K562 (cell line): ENCODE results near the gene PFKFB2. TPM values are rescaled to one million over a fixed set of nuclear protein-coding genes. Genes with fewer than 3 reads are reported as not detected.
A peak's percentile ranks its signal among the peaks of the same experiment; 100 is the strongest.

Source experiments
- BCLAF1 ChIP-seq, 2 experiments: fragments of 450-650 bp in 1 of 2; IDR thresholded peaks; 2 replicates each; pipeline ENCODE4 v1.6.1; 2011 to 2017; ENCODE audit warnings: low read depth in 2 of 2, antibody characterized with exemption in 1 of 2, borderline replicate concordance in 1 of 2, low read length in 1 of 2, mild to moderate bottlenecking in 1 of 2, mixed read lengths in 1 of 2; ENCODE audit not compliant: control insufficient read depth in 1 of 2
- BMI1 ChIP-seq: fragments of 150-350 bp; IDR thresholded peaks from 2 replicates; pipeline ENCODE4 v1.6.1; 2014; ENCODE audit warnings: low read length
- CEBPB ChIP-seq: fragments of 450-650 bp; IDR thresholded peaks from 2 replicates; pipeline ENCODE4 v1.6.1; 2016; ENCODE audit warnings: missing genetic modification characterization, missing compliant biosample characterization
- COPS2 ChIP-seq: fragments of 450-650 bp; conservative IDR thresholded peaks from 2 replicates; pipeline ENCODE4 v1.6.1; 2016; ENCODE audit warnings: mild to moderate bottlenecking, moderate library complexity
- FOXJ2 ChIP-seq: fragments of 200-800 bp; sonication (Bioruptor generic); IDR thresholded peaks from 2 replicates; pipeline ENCODE4 v1.6.1; 2016; ENCODE audit warnings: missing genetic modification characterization, missing compliant biosample characterization
- FOXJ3 ChIP-seq: sonication (generic); formaldehyde crosslinking; IDR thresholded peaks from 2 replicates; pipeline ENCODE4 v1.4.0; 2020; ENCODE audit warnings: mild to moderate bottlenecking, missing genetic modification reagents
- NR2F6 ChIP-seq: fragments of 450-650 bp; formaldehyde crosslinking; IDR thresholded peaks from 2 replicates; pipeline ENCODE4 v1.4.0; 2020; ENCODE audit warnings: mild to moderate bottlenecking
- RB1 ChIP-seq: fragments of 450-650 bp; IDR thresholded peaks from 2 replicates; pipeline ENCODE4 v1.6.1; 2017; ENCODE audit warnings: low read depth, mild to moderate bottlenecking
- RBFOX2 ChIP-seq: fragments of 200-400 bp; formaldehyde crosslinking; IDR thresholded peaks from 2 replicates; pipeline ENCODE4 v1.6.1; 2017; ENCODE audit warnings: low read depth, mild to moderate bottlenecking, low read length, moderate library complexity
- SIN3B ChIP-seq: fragments of 450-650 bp; IDR thresholded peaks from 2 replicates; pipeline ENCODE4 v1.6.1; 2017; ENCODE audit warnings: low read depth, mild to moderate bottlenecking, moderate library complexity
- ZFX ChIP-seq: sonication (generic); formaldehyde crosslinking; IDR thresholded peaks from 2 replicates; pipeline ENCODE4 v1.8.0; 2022; ENCODE audit warnings: mild to moderate bottlenecking, missing genetic modification reagents, moderate library complexity
- ZNF143 ChIP-seq: sonication (generic); formaldehyde crosslinking; IDR thresholded peaks from 2 replicates; pipeline ENCODE4 v1.9.0; 2022; ENCODE audit warnings: mild to moderate bottlenecking, missing genetic modification reagents
- ZNF253 ChIP-seq: fragments of 250-450 bp; sonication (Bioruptor Pico); conservative IDR thresholded peaks from 2 replicates; pipeline ENCODE4 v1.6.1; 2021; ENCODE audit warnings: mild to moderate bottlenecking
- ZNF57 ChIP-seq: fragments of 450-650 bp; formaldehyde crosslinking; IDR thresholded peaks from 2 replicates; pipeline ENCODE4 v1.4.0; 2020; ENCODE audit warnings: mild to moderate bottlenecking, moderate library complexity
- polyA plus RNA-seq, 8 experiments: library from polyadenylated mRNA; depleted of rRNA in 4 of 8; stranded (reverse) in 5 of 8; unstranded in 3 of 8; fragments of >200 nt; fragmentation: Nextera tagmentation in 2 of 8; fragmentation: Illumina TruSeq in 1 of 8; extraction: Ambion mirVana in 2 of 8; extraction: Trizol in 1 of 8; gene quantifications; 2 replicates each; pipeline versions ENCODE4 v1.2.1 to v1.2.3, GENCODE V29; 2011 to 2014; ENCODE audit warnings: inconsistent platforms in 1 of 8, missing spikeins in 1 of 8
- total RNA-seq, 7 experiments: library from RNA; depleted of rRNA in 6 of 7; stranded (reverse); fragments of >200 nt in 6 of 7; fragmentation: Illumina TruSeq in 2 of 7; extraction: Trizol in 2 of 7; gene quantifications; 2 replicates each; pipeline versions ENCODE4 v1.2.1 to v1.2.3, GENCODE V29; 2011 to 2021; ENCODE audit warnings: low replicate concordance in 1 of 7
- TF ChIP-seq, protein P1 (sequence below): fragments of 450-650 bp; IDR thresholded peaks from 2 replicates; pipeline ENCODE4 v1.6.1; 2016; ENCODE audit warnings: low read depth, mild to moderate bottlenecking, moderate library complexity
- TF ChIP-seq, protein P2 (sequence below): sonication (generic); formaldehyde crosslinking; IDR thresholded peaks from 2 replicates; pipeline ENCODE4 v1.8.1; 2023; ENCODE audit warnings: mild to moderate bottlenecking, missing genetic modification reagents, moderate library complexity
- TF ChIP-seq, protein P3 (sequence below): fragments of 250-450 bp; sonication (Bioruptor Pico); IDR thresholded peaks from 2 replicates; pipeline ENCODE4 v1.8.0; 2021; ENCODE audit warnings: mild to moderate bottlenecking, moderate library complexity
- TF ChIP-seq, protein P4 (sequence below): fragments of 450-650 bp; IDR thresholded peaks from 2 replicates; pipeline ENCODE4 v1.6.1; 2014; ENCODE audit warnings: low read depth, mild to moderate bottlenecking, moderate library complexity, borderline replicate concordance
- TF ChIP-seq, protein P5 (sequence below): sonication (generic); formaldehyde crosslinking; IDR thresholded peaks from 2 replicates; pipeline ENCODE4 v1.9.0; 2022; ENCODE audit warnings: mild to moderate bottlenecking, missing genetic modification reagents

Gene PFKFB2
- total and polyA plus RNA-seq, 9 of the 15 experiments (the other 6 are each of a cell fraction or from before 2014, with no cell fraction given), result 6.9 to 26.0 (median 16.4) TPM

- no peak; a peak in 1 of 4 replicates for TF ChIP-seq BCLAF1 (IDR thresholded peaks at IDR 0.05; ENCODE audit: borderline replicate concordance in 1 of 2, control insufficient read depth in 1 of 2, low read depth in 2 of 2, low read length in 1 of 2)
- TF ChIP-seq, protein P1, sequence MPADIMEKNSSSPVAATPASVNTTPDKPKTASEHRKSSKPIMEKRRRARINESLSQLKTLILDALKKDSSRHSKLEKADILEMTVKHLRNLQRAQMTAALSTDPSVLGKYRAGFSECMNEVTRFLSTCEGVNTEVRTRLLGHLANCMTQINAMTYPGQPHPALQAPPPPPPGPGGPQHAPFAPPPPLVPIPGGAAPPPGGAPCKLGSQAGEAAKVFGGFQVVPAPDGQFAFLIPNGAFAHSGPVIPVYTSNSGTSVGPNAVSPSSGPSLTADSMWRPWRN, result peak; percentile 64; the same call in 1 of the 2 replicates
- TF ChIP-seq RB1, result 0 out of 2 replicates have a peak, but pooled peaks have one; percentile 10
- TF ChIP-seq ZFX (CRISPR knock-in tag), result peak; percentile 70
- no peak for TF ChIP-seq BMI1
- TF ChIP-seq COPS2, result no peak
- TF ChIP-seq RBFOX2, result peak; percentile 97
- TF ChIP-seq, protein P2, sequence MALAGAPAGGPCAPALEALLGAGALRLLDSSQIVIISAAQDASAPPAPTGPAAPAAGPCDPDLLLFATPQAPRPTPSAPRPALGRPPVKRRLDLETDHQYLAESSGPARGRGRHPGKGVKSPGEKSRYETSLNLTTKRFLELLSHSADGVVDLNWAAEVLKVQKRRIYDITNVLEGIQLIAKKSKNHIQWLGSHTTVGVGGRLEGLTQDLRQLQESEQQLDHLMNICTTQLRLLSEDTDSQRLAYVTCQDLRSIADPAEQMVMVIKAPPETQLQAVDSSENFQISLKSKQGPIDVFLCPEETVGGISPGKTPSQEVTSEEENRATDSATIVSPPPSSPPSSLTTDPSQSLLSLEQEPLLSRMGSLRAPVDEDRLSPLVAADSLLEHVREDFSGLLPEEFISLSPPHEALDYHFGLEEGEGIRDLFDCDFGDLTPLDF (CRISPR knock-in tag), result peak; percentile 67; the same call in 1 of the 2 replicates
- no peak for TF ChIP-seq ZNF57 (CRISPR knock-in tag)
- TF ChIP-seq FOXJ3, result no peak
- peak; percentile 90 for TF ChIP-seq FOXJ2 (tag)
- TF ChIP-seq CEBPB (tag), result no peak
- TF ChIP-seq, protein P3, sequence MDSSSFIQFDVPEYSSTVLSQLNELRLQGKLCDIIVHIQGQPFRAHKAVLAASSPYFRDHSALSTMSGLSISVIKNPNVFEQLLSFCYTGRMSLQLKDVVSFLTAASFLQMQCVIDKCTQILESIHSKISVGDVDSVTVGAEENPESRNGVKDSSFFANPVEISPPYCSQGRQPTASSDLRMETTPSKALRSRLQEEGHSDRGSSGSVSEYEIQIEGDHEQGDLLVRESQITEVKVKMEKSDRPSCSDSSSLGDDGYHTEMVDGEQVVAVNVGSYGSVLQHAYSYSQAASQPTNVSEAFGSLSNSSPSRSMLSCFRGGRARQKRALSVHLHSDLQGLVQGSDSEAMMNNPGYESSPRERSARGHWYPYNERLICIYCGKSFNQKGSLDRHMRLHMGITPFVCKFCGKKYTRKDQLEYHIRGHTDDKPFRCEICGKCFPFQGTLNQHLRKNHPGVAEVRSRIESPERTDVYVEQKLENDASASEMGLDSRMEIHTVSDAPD (CRISPR knock-in tag), result no peak
- no peak for TF ChIP-seq ZNF253 (CRISPR knock-in tag)
- no peak for TF ChIP-seq ZNF143
- TF ChIP-seq, protein P4, sequence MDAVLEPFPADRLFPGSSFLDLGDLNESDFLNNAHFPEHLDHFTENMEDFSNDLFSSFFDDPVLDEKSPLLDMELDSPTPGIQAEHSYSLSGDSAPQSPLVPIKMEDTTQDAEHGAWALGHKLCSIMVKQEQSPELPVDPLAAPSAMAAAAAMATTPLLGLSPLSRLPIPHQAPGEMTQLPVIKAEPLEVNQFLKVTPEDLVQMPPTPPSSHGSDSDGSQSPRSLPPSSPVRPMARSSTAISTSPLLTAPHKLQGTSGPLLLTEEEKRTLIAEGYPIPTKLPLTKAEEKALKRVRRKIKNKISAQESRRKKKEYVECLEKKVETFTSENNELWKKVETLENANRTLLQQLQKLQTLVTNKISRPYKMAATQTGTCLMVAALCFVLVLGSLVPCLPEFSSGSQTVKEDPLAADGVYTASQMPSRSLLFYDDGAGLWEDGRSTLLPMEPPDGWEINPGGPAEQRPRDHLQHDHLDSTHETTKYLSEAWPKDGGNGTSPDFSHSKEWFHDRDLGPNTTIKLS, result peak; percentile 91
- TF ChIP-seq NR2F6, result no peak
- TF ChIP-seq, protein P5, sequence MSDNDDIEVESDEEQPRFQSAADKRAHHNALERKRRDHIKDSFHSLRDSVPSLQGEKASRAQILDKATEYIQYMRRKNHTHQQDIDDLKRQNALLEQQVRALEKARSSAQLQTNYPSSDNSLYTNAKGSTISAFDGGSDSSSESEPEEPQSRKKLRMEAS (CRISPR knock-in tag), result peak; percentile 80
- TF ChIP-seq SIN3B, result 0 out of 2 replicates have a peak, but pooled peaks have one; percentile 33
These were observed at the start of gene PFKFB2 (continued) for GRCh38 chr1:207052911-207053769.
